Endothelial cell of umbilical vein (primary cell): ENCODE measurements around the gene WFIKKN2. TPM values are rescaled to one million over a fixed set of nuclear protein-coding genes. Genes with fewer than 3 reads are reported as not detected.

Source experiments
- BruUV-seq: library from RNA; stranded (reverse); fragments of 400-500 nt; replicated peaks from 2 replicates; lab custom pipeline; 2021; lab: Mats Ljungman, UMichigan
- CTCF ChIA-PET: fragments of 300-600, 350-600 bp; sonication (Branson Sonifier 250); formaldehyde crosslinking; loops from one replicate; lab custom pipeline; 2021; ENCODE audit warnings: antibody characterized with exemption, inconsistent platforms; lab: Charles Lee
- POLR2A ChIA-PET: fragments of 300-600, 350-600 bp; sonication (Branson Sonifier 250); formaldehyde crosslinking; loops from one replicate; lab custom pipeline; 2021; ENCODE audit warnings: antibody characterized with exemption, inconsistent platforms; lab: Charles Lee
- DNase-seq: peaks from one replicate; pipeline ENCODE4 v3.0.0-alpha.2; 2011; ENCODE audit warnings: low read depth, low spot score
- FAIRE-seq: peaks from 2 replicates; lab custom pipeline; 2011; peaks lifted over from hg19 to GRCh38; lab: Jason Lieb, UNC
- H2AFZ ChIP-seq: 2 replicates; pipeline ENCODE4 v1.6.0; 2012; ENCODE audit warnings: low read depth, low read length, control low read depth, inconsistent platforms
- H3K27ac ChIP-seq: 2 replicates; pipeline ENCODE4 v1.5.1; 2011; ENCODE audit warnings: low read depth, mild to moderate bottlenecking, control low read depth, low read length, moderate library complexity; ENCODE audit not compliant: insufficient read depth
- H3K27me3 ChIP-seq, 2 experiments: 2 replicates each; pipeline versions ENCODE4 v1.6.0 to v1.6.1; 2011; ENCODE audit warnings: low read length in 2 of 2, mixed read lengths in 1 of 2; ENCODE audit not compliant: control insufficient read depth in 2 of 2, insufficient read depth in 2 of 2
- H3K36me3 ChIP-seq, 2 experiments: 2 replicates in 1 of 2; 3 replicates in 1 of 2; pipeline ENCODE4 v1.5.1; 2011; ENCODE audit warnings: low read length in 2 of 2, mild to moderate bottlenecking in 1 of 2, moderate library complexity in 1 of 2; ENCODE audit not compliant: control insufficient read depth in 2 of 2, insufficient read depth in 2 of 2; ENCODE audit errors: extremely low read depth in 1 of 2
- H3K4me1 ChIP-seq: 3 replicates; pipeline ENCODE4 v1.5.1; 2011; ENCODE audit warnings: mild to moderate bottlenecking, low read length; ENCODE audit not compliant: control insufficient read depth, insufficient read depth; ENCODE audit errors: extremely low read depth
- H3K4me2 ChIP-seq: 2 replicates; pipeline ENCODE4 v1.6.1; 2011; ENCODE audit warnings: low read length, control low read depth, mixed read lengths; ENCODE audit not compliant: insufficient read depth
- H3K4me3 ChIP-seq, 3 experiments: fragments of 200-600 bp in 1 of 3; sonication (generic), shearing (Covaris generic) in 1 of 3; replicated peaks in 1 of 3; 2 replicates each; pipeline ENCODE4 v1.5.1; 2011 to 2016; ENCODE audit warnings: control low read depth in 3 of 3, low read length in 3 of 3, mild to moderate bottlenecking in 2 of 3, inconsistent platforms in 1 of 3, low read depth in 1 of 3, moderate library complexity in 1 of 3; ENCODE audit not compliant: insufficient read depth in 1 of 3
- H3K79me2 ChIP-seq: 2 replicates; pipeline ENCODE4 v1.6.0; 2012; ENCODE audit warnings: low read length, inconsistent platforms; ENCODE audit not compliant: control insufficient read depth, insufficient read depth
- H3K9ac ChIP-seq: replicated peaks from 2 replicates; pipeline ENCODE3; 2011; ENCODE audit warnings: low read length, control low read depth; ENCODE audit not compliant: insufficient read depth; ENCODE audit errors: extremely low read depth
- H3K9me1 ChIP-seq: replicated peaks from 3 replicates; pipeline ENCODE4 v1.6.0; 2011; ENCODE audit warnings: mild to moderate bottlenecking, low read length; ENCODE audit not compliant: control insufficient read depth, insufficient read depth; ENCODE audit errors: extremely low read depth
- H3K9me3 ChIP-seq: replicated peaks from 2 replicates; pipeline ENCODE4 v1.5.1; 2012; ENCODE audit warnings: low read length, inconsistent platforms; ENCODE audit not compliant: control insufficient read depth, insufficient read depth
- H4K20me1 ChIP-seq: replicated peaks from 2 replicates; pipeline ENCODE3; 2011; ENCODE audit warnings: mild to moderate bottlenecking, low read length; ENCODE audit not compliant: control insufficient read depth, insufficient read depth; ENCODE audit errors: extremely low read depth
- EZH2 ChIP-seq: IDR thresholded peaks from 2 replicates; pipeline ENCODE4 v1.6.1; 2012; ENCODE audit warnings: borderline replicate concordance, low read depth, mild to moderate bottlenecking, moderate library complexity, low read length, inconsistent platforms; ENCODE audit not compliant: severe bottlenecking
- FOS ChIP-seq: IDR thresholded peaks from 2 replicates; pipeline ENCODE4 v1.6.1; 2011; ENCODE audit warnings: mild to moderate bottlenecking, low read length, moderate library complexity, borderline replicate concordance; ENCODE audit not compliant: insufficient read depth
- JUN ChIP-seq: IDR thresholded peaks from 2 replicates; pipeline ENCODE4 v1.6.1; 2011; ENCODE audit warnings: borderline replicate concordance, low read depth; ENCODE audit not compliant: insufficient read length, insufficient read depth
- POLR2A ChIP-seq: IDR thresholded peaks from 2 replicates; pipeline ENCODE4 v1.6.1; 2012; ENCODE audit warnings: low read depth, mild to moderate bottlenecking, control low read depth, low read length
- POLR2AphosphoS5 ChIP-seq: IDR thresholded peaks from 2 replicates; pipeline ENCODE4 v1.6.1; 2012; ENCODE audit warnings: low read depth, mild to moderate bottlenecking, control low read depth, low read length, moderate library complexity; ENCODE audit not compliant: insufficient read depth
- dilution Hi-C: fragments of 300-500 bp; cut with MboI; formaldehyde crosslinking; loops from one replicate; pipeline ENCODE4 v1.15.0; 2019; ENCODE audit warnings: low sequenced_read_pairs; ENCODE audit not compliant: extremely low pct_ligation_motif_present
- intact Hi-C: fragments of 100-400 bp; cut with micrococcal nuclease; formaldehyde crosslinking; loops from one replicate; pipeline ENCODE4 v1.10.0; 2022
- polyA plus RNA-seq, 4 experiments: library from polyadenylated mRNA; depleted of rRNA in 3 of 4; stranded (reverse) in 3 of 4; unstranded in 1 of 4; fragments of >200 nt; gene quantifications; 2 replicates each; pipeline versions ENCODE4 v1.2.1 to v1.2.3, GENCODE V29; 2011 to 2012; ENCODE audit warnings: missing spikeins in 1 of 4
- total RNA-seq: library from RNA; stranded (reverse); gene quantifications from 2 replicates; pipeline ENCODE4 v1.2.3, GENCODE V29; 2021
- TF ChIP-seq, protein P1 (sequence below), 2 donors: IDR thresholded peaks; 1 replicate in 1 of 2; 2 replicates in 1 of 2; pipeline ENCODE4 v1.5.1; 2011; ENCODE audit warnings: low read length in 2 of 2, mild to moderate bottlenecking in 2 of 2, moderate library complexity in 2 of 2, control low read depth in 1 of 2, inconsistent platforms in 1 of 2, low read depth in 1 of 2; ENCODE audit not compliant: insufficient read depth in 1 of 2; ENCODE audit errors: extremely low read depth in 1 of 2

Gene WFIKKN2
- total and polyA plus RNA-seq, 2 donors (not counting 3 experiments of a cell fraction or from before 2014, with no cell fraction given) = 0.03 TPM; not detected in 1

DNA sequence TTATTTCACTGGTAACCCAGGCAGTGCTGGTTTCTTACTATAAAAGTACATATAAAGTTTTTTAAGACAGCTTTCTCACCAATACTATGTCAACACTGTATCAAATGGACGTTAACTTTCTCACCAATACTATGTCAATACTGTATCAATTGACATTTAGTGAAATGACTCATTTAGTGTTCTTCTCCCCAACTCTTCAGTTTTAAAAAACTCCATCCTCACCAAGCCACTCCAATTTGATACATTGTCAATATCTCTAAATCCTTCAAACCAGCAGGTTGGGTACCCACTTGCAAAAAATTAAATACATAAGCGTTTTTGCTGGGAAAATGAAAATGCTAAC is 25.9 kb downstream of the WFIKKN2 start:
- Histone ChIP-seq H3K9me3 (no peaks in the 10 kb centered on the region), H4K20me1 (no peaks in the 10 kb centered on the region), H3K27ac (no peak overlapping the region), H3K79me2 (peaks cover 4% of the 10 kb centered on the region), H3K9me1 (no peaks in the 10 kb centered on the region), H3K4me2 (no peak overlapping the region), H3K9ac (no peak overlapping the region), H3K4me1 (peaks cover 8% of the 10 kb centered on the region), H3K4me3 (no peak overlapping the region), H2AFZ (no peak overlapping the region), H3K36me3 (peaks cover 2 to 5% of the 10 kb centered on the region in 2 experiments), H3K27me3 (no peaks in the 10 kb centered on the region)
- FAIRE-seq = no peak
- no peak for DNase-seq
- TF ChIP-seq, protein P1, sequence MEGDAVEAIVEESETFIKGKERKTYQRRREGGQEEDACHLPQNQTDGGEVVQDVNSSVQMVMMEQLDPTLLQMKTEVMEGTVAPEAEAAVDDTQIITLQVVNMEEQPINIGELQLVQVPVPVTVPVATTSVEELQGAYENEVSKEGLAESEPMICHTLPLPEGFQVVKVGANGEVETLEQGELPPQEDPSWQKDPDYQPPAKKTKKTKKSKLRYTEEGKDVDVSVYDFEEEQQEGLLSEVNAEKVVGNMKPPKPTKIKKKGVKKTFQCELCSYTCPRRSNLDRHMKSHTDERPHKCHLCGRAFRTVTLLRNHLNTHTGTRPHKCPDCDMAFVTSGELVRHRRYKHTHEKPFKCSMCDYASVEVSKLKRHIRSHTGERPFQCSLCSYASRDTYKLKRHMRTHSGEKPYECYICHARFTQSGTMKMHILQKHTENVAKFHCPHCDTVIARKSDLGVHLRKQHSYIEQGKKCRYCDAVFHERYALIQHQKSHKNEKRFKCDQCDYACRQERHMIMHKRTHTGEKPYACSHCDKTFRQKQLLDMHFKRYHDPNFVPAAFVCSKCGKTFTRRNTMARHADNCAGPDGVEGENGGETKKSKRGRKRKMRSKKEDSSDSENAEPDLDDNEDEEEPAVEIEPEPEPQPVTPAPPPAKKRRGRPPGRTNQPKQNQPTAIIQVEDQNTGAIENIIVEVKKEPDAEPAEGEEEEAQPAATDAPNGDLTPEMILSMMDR (IDR thresholded peaks at IDR 0.05; ENCODE audit: extremely low read depth in 1 of 2, insufficient read depth in 1 of 2, low read depth in 1 of 2, low read length in 2 of 2) = no peak
- TF ChIP-seq FOS = no peak
- ChIA-PET POLR2A (no interaction called here), CTCF (interaction anchor here (1.1 to 8.0 kb wide), 4 partner anchors 10 to 139 kb away, joined by 3 to 149 read pairs (median 64); no protein-coding TSS in a partner anchor)
- intact Hi-C loops (no loop called here), dilution Hi-C loops (no loop called here)
- no TSS peak for BruUV-seq

DNA sequence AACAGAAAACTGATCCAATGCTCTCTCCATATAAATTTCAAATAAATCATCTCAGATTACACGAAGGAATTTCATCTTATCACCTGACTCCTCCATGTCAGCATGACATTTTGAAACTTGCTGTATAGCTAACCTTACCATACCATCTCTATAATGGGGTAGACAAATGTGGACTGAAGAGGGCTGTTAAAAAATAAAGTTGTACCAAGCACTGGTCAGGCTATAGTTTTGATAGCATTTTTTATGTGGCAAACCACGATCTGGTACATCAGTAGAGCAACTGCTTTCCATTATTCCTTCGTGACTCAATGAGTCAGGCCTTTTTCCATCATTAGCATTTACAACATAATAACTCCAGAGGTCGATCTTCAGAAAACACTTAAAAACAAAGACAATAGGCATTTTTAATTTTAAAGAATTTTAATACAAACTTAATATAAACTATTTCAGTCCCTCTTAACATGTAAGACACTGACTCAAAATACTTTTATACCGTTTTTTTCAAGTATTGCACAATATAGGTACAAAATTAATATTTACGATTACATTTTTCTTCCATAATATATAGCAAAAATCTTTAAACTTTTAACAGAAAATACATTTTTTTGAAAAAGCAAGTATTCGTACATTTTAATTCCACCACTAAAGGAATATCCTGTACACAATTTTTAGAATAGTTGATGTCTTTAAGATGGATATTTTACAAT is 26.6 kb downstream of the WFIKKN2 start:
- DNase-seq (no peak), FAIRE-seq (no peak)
- Histone ChIP-seq H3K27me3 (no peaks in the 10 kb centered on the region), H3K9ac (no peak overlapping the region), H3K9me1 (no peaks in the 10 kb centered on the region), H4K20me1 (no peaks in the 10 kb centered on the region), H3K27ac (no peak overlapping the region), H3K4me3 (no peak overlapping the region), H3K9me3 (no peaks in the 10 kb centered on the region), H3K79me2 (peaks cover 4% of the 10 kb centered on the region), H3K4me1 (peaks cover 8% of the 10 kb centered on the region), H3K4me2 (no peak overlapping the region), H3K36me3 (peaks cover 2 to 5% of the 10 kb centered on the region in 2 experiments), H2AFZ (no peak overlapping the region)
- ChIA-PET CTCF (interaction anchor here (1.7 to 8.0 kb wide), 3 partner anchors 11 to 115 kb away, joined by 11 to 149 read pairs (median 125); no protein-coding TSS in a partner anchor), POLR2A (no interaction called here)
- dilution Hi-C loops (no loop called here), intact Hi-C loops (no loop called here)
- BruUV-seq = no TSS peak
- TF ChIP-seq POLR2A = no peak
- TF ChIP-seq EZH2 = no peak
- TF ChIP-seq, protein P1 (IDR thresholded peaks at IDR 0.05; ENCODE audit: extremely low read depth in 1 of 2, insufficient read depth in 1 of 2, low read depth in 1 of 2, low read length in 2 of 2) = no peak
- no peak for TF ChIP-seq JUN
- no peak for TF ChIP-seq POLR2AphosphoS5
